ENCODE measurements around the gene DNASE1L2.
"Not testable (repeated sequence)": the region's sequence is repeated elsewhere in the genome, so short reads cannot be mapped to it uniquely, and the experiment has no call there.

Gene DNASE1L2

GRCh38 chr16:2250652-2251295, 14.5 kb downstream of the DNASE1L2 start:
- ATAC-seq (replicated peaks) (peak; percentile 30 to 41), DNase-seq (no peak)
- peak overlapping the region; percentile 89 to 96 for H3K4me3 Mint-ChIP-seq
- peak overlapping the region; percentile 95 for H3K27ac Mint-ChIP-seq
- H3K4me1 Mint-ChIP-seq: peaks cover 13 to 29% of the 10 kb centered on the region in 2 donors
- H3K9me3 Mint-ChIP-seq: no peaks in the 10 kb centered on the region
- H3K36me3 Mint-ChIP-seq: peaks cover 26 to 32% of the 10 kb centered on the region in 2 donors
- H3K27me3 Mint-ChIP-seq: no peaks in the 10 kb centered on the region

- peak; percentile 89 to 92 for ATAC-seq (replicated peaks)
- Mint-ChIP-seq H3K4me3 (peak within 1 kb of the TSS; percentile 89 to 96), H3K27ac (peak within 1 kb of the TSS; percentile 95), H3K4me1 (peaks cover 15 to 29% of the 10 kb centered on the region in 2 donors), H3K27me3 (no peaks in the 10 kb centered on the region), H3K9me3 (no peaks in the 10 kb centered on the region), H3K36me3 (peaks cover 22 to 34% of the 10 kb centered on the region in 2 donors)
- peak; percentile 88 for DNase-seq
Observed at GRCh38 chr16:2251296-2252111, 15.3 kb downstream of the DNASE1L2 start, which contains the start of gene ECI1. TSS of gene ECI1 (minus strand) at chr16:2251587. CDS start at chr16:2251566, 21 bp downstream.

GRCh38 chr16:2252806-2253148, 16.5 kb downstream of the DNASE1L2 start:
- ATAC-seq (replicated peaks) (no peak), DNase-seq (no peak)
- Mint-ChIP-seq H3K4me3 (peak overlapping the region in 1 of 2 donors; percentile 22), H3K27me3 (no peaks in the 10 kb centered on the region), H3K27ac (peak overlapping the region; percentile 86), H3K9me3 (no peaks in the 10 kb centered on the region), H3K4me1 (peaks cover 19 to 29% of the 10 kb centered on the region in 2 donors), H3K36me3 (peaks cover 26 to 38% of the 10 kb centered on the region in 2 donors)

GRCh38 chr16:2253293-2253692, 17.0 kb downstream of the DNASE1L2 start:
- no peak overlapping the region for H3K4me3 Mint-ChIP-seq
- no peak for DNase-seq
- peak overlapping the region; percentile 86 for H3K27ac Mint-ChIP-seq

GRCh38 chr16:2256531-2257140, 20.4 kb downstream of the DNASE1L2 start:
- Mint-ChIP-seq H3K4me1 (peaks cover 16 to 20% of the 10 kb centered on the region in 2 donors), H3K27me3 (no peaks in the 10 kb centered on the region), H3K36me3 (peaks cover 40 to 45% of the 10 kb centered on the region in 2 donors), H3K9me3 (no peaks in the 10 kb centered on the region), H3K27ac (peak overlapping the region; percentile 68), H3K4me3 (no peak overlapping the region)
- ATAC-seq (replicated peaks) (no peak), DNase-seq (no peak)

More at GRCh38 chr16:2253293-2253692, 17.0 kb downstream of the DNASE1L2 start:
- Mint-ChIP-seq H3K9me3 (no peaks in the 10 kb centered on the region), H3K27me3 (no peaks in the 10 kb centered on the region), H3K36me3 (peaks cover 27 to 40% of the 10 kb centered on the region in 2 donors), H3K4me1 (peaks cover 19 to 29% of the 10 kb centered on the region in 2 donors)
- ATAC-seq (replicated peaks): no peak

- H3K4me3 Mint-ChIP-seq: no peak overlapping the region
- H3K27me3 Mint-ChIP-seq: no peaks in the 10 kb centered on the region
- H3K27ac Mint-ChIP-seq: no peak overlapping the region
- peaks cover 46 to 54% of the 10 kb centered on the region in 2 donors for H3K36me3 Mint-ChIP-seq
- DNase-seq: no peak
- no peaks in the 10 kb centered on the region for H3K9me3 Mint-ChIP-seq
- H3K4me1 Mint-ChIP-seq: peaks cover 12 to 13% of the 10 kb centered on the region in 2 donors
- ATAC-seq (replicated peaks): no peak
Observed at GRCh38 chr16:2257726-2258125, 21.5 kb downstream of the DNASE1L2 start.

- H3K27ac Mint-ChIP-seq; H3K9me3 Mint-ChIP-seq; ATAC-seq (replicated peaks); H3K4me1 Mint-ChIP-seq; H3K27me3 Mint-ChIP-seq; DNase-seq; H3K4me3 Mint-ChIP-seq: not testable (repeated sequence)
- H3K36me3 Mint-ChIP-seq: peaks cover 46 to 48% of the 10 kb centered on the region in 2 donors
Observed at GRCh38 chr16:2258530-2258929, 22.3 kb downstream of the DNASE1L2 start.

- no peak for ATAC-seq (replicated peaks)
- peaks cover 11 to 14% of the 10 kb centered on the region in 2 donors for H3K4me1 Mint-ChIP-seq
- H3K9me3 Mint-ChIP-seq: no peaks in the 10 kb centered on the region
- no peak overlapping the region for H3K27ac Mint-ChIP-seq
- no peak for DNase-seq
- no peak overlapping the region for H3K4me3 Mint-ChIP-seq
- no peaks in the 10 kb centered on the region for H3K27me3 Mint-ChIP-seq
- H3K36me3 Mint-ChIP-seq: peaks cover 45 to 56% of the 10 kb centered on the region in 2 donors
Observed at GRCh38 chr16:2260250-2260649, 24.0 kb downstream of the DNASE1L2 start.

- H3K27ac Mint-ChIP-seq: peak overlapping the region; percentile 31
- not testable (repeated sequence) for DNase-seq; H3K9me3 Mint-ChIP-seq; H3K4me3 Mint-ChIP-seq; H3K27me3 Mint-ChIP-seq; ATAC-seq (replicated peaks)
- H3K36me3 Mint-ChIP-seq: peaks cover 35 to 50% of the 10 kb centered on the region in 2 donors
- peaks cover 19 to 28% of the 10 kb centered on the region in 2 donors for H3K4me1 Mint-ChIP-seq
Observed at GRCh38 chr16:2263026-2263425, 26.8 kb downstream of the DNASE1L2 start.

- DNase-seq; H3K27me3 Mint-ChIP-seq; ATAC-seq (replicated peaks); H3K9me3 Mint-ChIP-seq: not testable (repeated sequence)
- H3K36me3 Mint-ChIP-seq: peaks cover 20 to 39% of the 10 kb centered on the region in 2 donors
- peaks cover 32 to 45% of the 10 kb centered on the region in 2 donors for H3K4me1 Mint-ChIP-seq
- H3K27ac Mint-ChIP-seq: peak overlapping the region; percentile 100
- H3K4me3 Mint-ChIP-seq: peak overlapping the region; percentile 94 to 97
Observed at GRCh38 chr16:2266887-2267286, 30.6 kb downstream of the DNASE1L2 start.

GRCh38 chr16:2267505-2267912, 31.3 kb downstream of the DNASE1L2 start:
- peak overlapping the region; percentile 94 to 97 for H3K4me3 Mint-ChIP-seq
- not testable (repeated sequence) for H3K9me3 Mint-ChIP-seq, H3K27me3 Mint-ChIP-seq, DNase-seq
- peaks cover 32 to 45% of the 10 kb centered on the region in 2 donors for H3K4me1 Mint-ChIP-seq
- H3K36me3 Mint-ChIP-seq: peaks cover 16 to 33% of the 10 kb centered on the region in 2 donors
- peak overlapping the region; percentile 100 for H3K27ac Mint-ChIP-seq
- peak; percentile 71 to 77 for ATAC-seq (replicated peaks)

GRCh38 chr16:2267913-2268666, 31.8 kb downstream of the DNASE1L2 start, which contains the start of gene RNPS1:
TSS of gene RNPS1 (minus strand) at chr16:2268126. CDS start at chr16:2264643, 3,483 bp downstream.
- Mint-ChIP-seq H3K27me3 (no peaks in the 10 kb centered on the region), H3K4me3 (peak within 1 kb of the TSS; percentile 94 to 97), H3K27ac (peak within 1 kb of the TSS; percentile 100), H3K9me3 (no peaks in the 10 kb centered on the region), H3K4me1 (peaks cover 32 to 45% of the 10 kb centered on the region in 2 donors), H3K36me3 (peaks cover 10 to 29% of the 10 kb centered on the region in 2 donors)
- DNase-seq (peak; percentile 97), ATAC-seq (replicated peaks) (peak; percentile 89 to 92)

- DNase-seq: no peak
- H3K27ac Mint-ChIP-seq: no peak overlapping the region
- no peak overlapping the region for H3K4me3 Mint-ChIP-seq
- no peaks in the 10 kb centered on the region for H3K27me3 Mint-ChIP-seq
- peaks cover 2 to 18% of the 10 kb centered on the region in 2 donors for H3K36me3 Mint-ChIP-seq
- no peaks in the 10 kb centered on the region for H3K9me3 Mint-ChIP-seq
- no peak for ATAC-seq (replicated peaks)
- H3K4me1 Mint-ChIP-seq: peaks cover 24 to 35% of the 10 kb centered on the region in 2 donors
Observed at GRCh38 chr16:2270070-2270462, 33.8 kb downstream of the DNASE1L2 start.

Data from stimulated activated naive B cell treated with anti-CD40 and anti-IgM and Interleukin-4, amounts not matched to agents 10 μg/mL and 1 μg/mL and 100 μg/mL, for 72 hours (primary cell).